Subcutaneous adipose tissue (tissue), 4 donors: ENCODE measurements around the gene TMEM182. TPM values are rescaled to one million over a fixed set of nuclear protein-coding genes. Genes with fewer than 3 reads are reported as not detected.

Experiments used
- CTCF ChIP-seq: fragments of 450-650 bp; IDR thresholded peaks from one replicate; pipeline ENCODE4 v1.5.1; 2016; ENCODE audit warnings: low read depth, mild to moderate bottlenecking, control low read depth, antibody characterized with exemption, moderate library complexity
- total RNA-seq, 4 donors: library from RNA; depleted of rRNA; stranded (reverse); fragments of >200 nt; gene quantifications; one replicate each; pipeline ENCODE4 v1.1.0, GENCODE V29; 2016

TMEM182 gene
- total RNA-seq, 4 donors from 2014 or later, result 1.7 to 2.2 (median 1.8) TPM

DNA sequence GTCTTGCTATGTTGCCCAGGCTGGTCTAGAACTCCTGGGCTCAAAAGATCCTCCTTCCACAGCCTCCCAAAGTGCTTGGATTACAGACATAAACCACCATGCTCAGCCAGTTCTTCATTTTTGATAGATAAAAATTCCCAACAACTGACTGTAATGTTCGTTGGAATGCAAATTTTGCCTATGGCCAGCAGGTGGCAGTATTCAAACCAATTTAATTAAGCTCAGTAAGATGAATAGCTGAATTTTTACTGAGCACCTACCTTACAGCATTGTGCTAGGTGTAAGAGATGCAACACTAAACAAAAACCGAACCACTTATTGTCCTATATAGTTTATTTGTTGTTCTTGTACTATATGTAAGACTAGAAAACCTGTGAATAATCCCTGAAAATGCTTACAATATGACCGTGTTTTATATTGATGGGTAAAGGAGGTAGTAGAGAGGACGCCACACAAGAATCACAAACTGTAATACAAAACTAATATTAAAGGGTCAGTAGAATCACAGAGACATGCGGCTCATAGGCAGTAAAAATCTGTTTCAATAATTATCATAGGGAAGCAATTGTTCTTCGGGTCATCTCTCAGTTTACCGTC is 8.2 kb upstream of the TMEM182 start:
- no peak for TF ChIP-seq CTCF

DNA sequence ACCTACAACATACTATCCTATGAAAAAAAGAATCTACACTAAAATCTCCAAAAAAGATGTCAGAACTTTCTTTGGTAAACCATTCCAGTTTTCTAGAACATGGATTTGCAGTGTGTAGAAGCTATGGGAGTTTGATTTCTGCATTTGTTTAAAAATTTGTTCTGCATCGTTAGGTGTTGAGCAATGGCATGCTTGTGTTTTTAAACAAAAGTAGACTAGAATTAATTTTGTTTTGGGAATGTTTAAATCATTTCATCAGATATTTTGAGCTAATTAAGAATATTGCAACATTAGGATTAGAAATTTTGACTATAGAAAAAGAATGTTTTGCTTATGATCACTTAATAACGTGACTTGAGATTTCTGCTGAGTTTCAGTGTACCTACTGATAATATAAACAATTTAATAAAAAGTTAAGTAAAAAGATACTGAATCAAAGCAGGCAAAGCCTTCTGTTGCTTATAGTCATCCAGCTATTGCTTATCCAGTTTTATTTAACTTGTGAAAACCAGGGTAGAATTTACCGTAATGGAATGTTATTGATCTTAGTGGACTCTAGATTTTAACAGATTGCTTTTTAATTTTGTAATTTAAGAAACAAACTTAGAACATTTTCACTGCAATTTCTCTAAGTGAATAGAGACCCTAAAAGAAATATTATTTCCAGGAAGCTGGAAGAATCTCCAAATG is 7.2 kb upstream of the TMEM182 start:
- TF ChIP-seq CTCF, result no peak

DNA sequence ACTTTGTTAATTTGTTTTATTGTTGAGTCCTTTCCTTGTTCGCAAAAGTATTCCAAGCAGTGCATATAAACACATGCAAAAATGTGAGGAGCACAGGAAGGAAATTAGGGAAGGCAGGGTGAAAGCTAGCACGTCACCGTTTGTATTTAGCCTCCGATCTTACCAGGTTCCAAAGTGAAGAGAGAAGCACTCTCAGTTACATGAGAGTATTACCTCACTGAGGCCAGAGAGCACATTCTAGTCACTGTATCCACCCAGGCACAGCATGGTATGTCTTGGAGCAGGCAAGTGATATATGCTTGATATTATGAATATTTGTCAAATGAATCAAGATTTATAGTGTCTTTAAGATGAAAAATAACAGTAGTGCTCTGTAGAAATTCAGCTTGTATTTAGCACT is 6.5 kb upstream of the TMEM182 start:
- no peak for TF ChIP-seq CTCF

GRCh38 chr2:102758439-102758838 is 3.4 kb upstream of the TMEM182 start:
- no peak for TF ChIP-seq CTCF

GRCh38 chr2:102764083-102764482 is 2.3 kb downstream of the TMEM182 start:
- TF ChIP-seq CTCF, result no peak

- TF ChIP-seq CTCF, result no peak
Measured at GRCh38 chr2:102765061-102765460, 3.2 kb downstream of the TMEM182 start.

DNA sequence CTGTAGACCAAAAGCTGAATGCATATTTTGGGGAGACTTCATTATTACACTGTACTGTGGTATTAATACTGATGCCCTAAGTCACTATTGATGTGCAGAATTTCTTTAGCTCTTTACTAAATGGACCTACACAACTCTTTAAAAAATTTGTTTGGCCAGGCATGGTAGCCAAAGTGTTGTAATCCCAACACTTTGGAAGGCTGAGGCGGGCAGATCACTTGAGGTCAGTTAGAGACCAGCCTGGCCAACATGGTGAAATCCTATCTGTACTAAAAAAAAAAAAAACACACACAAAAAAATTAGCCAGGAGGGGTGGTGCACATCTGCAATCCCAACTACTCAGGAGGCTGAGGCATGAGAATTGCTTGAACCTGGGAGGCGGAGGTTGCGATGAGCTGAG is 6.4 kb downstream of the TMEM182 start:
- TF ChIP-seq CTCF, result no peak
